GM19351 (cell line): ENCODE data around the gene TMEM242.
"Not testable (repeated sequence)": the region's sequence is repeated elsewhere in the genome, so short reads cannot be mapped to it uniquely, and the experiment has no call there.

ENCODE experiments used
- ATAC-seq: cut with Tn5 transposase; IDR thresholded peaks from one replicate; pipeline ENCODE4 v1.9.1; 2021; ENCODE audit warnings: mild to moderate bottlenecking, moderate library complexity; ENCODE audit not compliant: unreplicated experiment

The TMEM242 gene

GRCh38 chr6:157325069-157325805 is 1.9 kb upstream of the TMEM242 start:
- no peak for ATAC-seq

- peak; percentile 17 for ATAC-seq
Observed at GRCh38 chr6:157323966-157324300, 614 bp upstream of the TMEM242 start.

- ATAC-seq, result no peak
Observed at GRCh38 chr6:157322792-157323254, 496 bp downstream of the TMEM242 start.

GRCh38 chr6:157316871-157317814 is 6.2 kb downstream of the TMEM242 start:
- ATAC-seq, result no peak

GRCh38 chr6:157314705-157315321 is 8.5 kb downstream of the TMEM242 start:
- ATAC-seq, result peak; percentile 82

GRCh38 chr6:157313531-157314467 is 9.5 kb downstream of the TMEM242 start:
- no peak for ATAC-seq

- ATAC-seq, result no peak
Observed at GRCh38 chr6:157312757-157313156, 10.6 kb downstream of the TMEM242 start.

- not testable (repeated sequence) for ATAC-seq
Observed at GRCh38 chr6:157310693-157311092, 12.6 kb downstream of the TMEM242 start.

- no peak for ATAC-seq
Observed at GRCh38 chr6:157307661-157308060, 15.7 kb downstream of the TMEM242 start.

GRCh38 chr6:157305670-157306653 is 17.4 kb downstream of the TMEM242 start:
- no peak for ATAC-seq

- peak; percentile 61 for ATAC-seq
Observed at GRCh38 chr6:157304899-157305663, 18.2 kb downstream of the TMEM242 start.

- no peak for ATAC-seq
Observed at GRCh38 chr6:157302736-157303135, 20.6 kb downstream of the TMEM242 start.

GRCh38 chr6:157300436-157300835 is 22.9 kb downstream of the TMEM242 start:
- ATAC-seq, result no peak

GRCh38 chr6:157300006-157300405 is 23.3 kb downstream of the TMEM242 start:
- no peak for ATAC-seq

- ATAC-seq, result no peak
Observed at GRCh38 chr6:157298216-157298724, 25.0 kb downstream of the TMEM242 start.

- no peak for ATAC-seq
Observed at GRCh38 chr6:157294654-157295053, 28.7 kb downstream of the TMEM242 start.

- no peak for ATAC-seq
Observed at GRCh38 chr6:157293780-157294179, 29.5 kb downstream of the TMEM242 start.

- no peak for ATAC-seq
Observed at GRCh38 chr6:157292202-157292601, 31.1 kb downstream of the TMEM242 start.
